ENCODE measurements around the gene FAM131A. TPM values are rescaled to one million over a fixed set of nuclear protein-coding genes. Genes with fewer than 3 reads are reported as not detected.

FAM131A gene
- total and polyA plus RNA-seq, 2 of the 4 experiments (the other 2 are of a cell fraction): 10.8 to 19.5 TPM

- WGBS, 2 experiments (ENCODE audit: extremely low coverage in 2 of 2, insufficient read length in 1 of 2): 67% methylated on average over 3 of the region's 3 CpGs; no CpG with 5 or more reads in 1 of the 2 experiments
- no peak overlapping the region for H2BK120ac ChIP-seq (ENCODE audit: low read depth, low read length)
- no peak overlapping the region for H3K23ac ChIP-seq (ENCODE audit: low read depth, low read length)
- no peak overlapping the region for H4K8ac ChIP-seq (ENCODE audit: low read depth in 2 of 2, low read length in 2 of 2)
- H3K9me1 ChIP-seq (ENCODE audit: insufficient read depth, low read length): peaks cover 31% of the 10 kb centered on the region
- H2BK5ac ChIP-seq (ENCODE audit: low read depth, low read length, poor library complexity, severe bottlenecking): no peak overlapping the region
- no peak overlapping the region for H2AFZ ChIP-seq (replicated peaks; ENCODE audit: low read length, poor library complexity)
- H3K36me3 ChIP-seq (ENCODE audit: control insufficient read depth, insufficient read depth, low read length): peaks cover 85% of the 10 kb centered on the region
- H2BK15ac ChIP-seq (ENCODE audit: low read depth, low read length): no peak overlapping the region
- intact Hi-C loops (cut with micrococcal nuclease): no loop called here
- peak overlapping the region; percentile 52 for H2AK9ac ChIP-seq (replicated peaks; ENCODE audit: low read depth, low read length, poor library complexity)
- no peak overlapping the region for H3K27ac ChIP-seq (ENCODE audit: insufficient read depth, low read length)
- H3K4me3 ChIP-seq (ENCODE audit: insufficient read depth, low read depth, low read length): no peak overlapping the region
- no peaks in the 10 kb centered on the region for H3K27me3 ChIP-seq (ENCODE audit: control insufficient read depth, insufficient read depth, low read length)
- TF ChIP-seq RFX5 (IDR thresholded peaks at IDR 0.05; ENCODE audit: low read depth, low read length): no peak
- TF ChIP-seq NFE2L2 (IDR thresholded peaks at IDR 0.05; ENCODE audit: low read depth, low read length): no peak
- no peak for TF ChIP-seq POLR2A (IDR thresholded peaks at IDR 0.05; ENCODE audit: low read depth, low read length)
- no peak overlapping the region for H3K4me2 ChIP-seq (ENCODE audit: low read depth, low read length)
- DNase-seq (no peak), ATAC-seq (ENCODE audit: low read depth) (no peak)
- peaks cover 29 to 77% of the 10 kb centered on the region in 2 experiments for H3K79me1 ChIP-seq (ENCODE audit: low read depth in 1 of 2, low read length in 2 of 2)
- H3K9me3 ChIP-seq (ENCODE audit: control insufficient read depth, insufficient read depth, low read length): no peaks in the 10 kb centered on the region
- H4K91ac ChIP-seq (ENCODE audit: insufficient read depth, low read depth, low read length): no peak overlapping the region
- peaks cover 13% of the 10 kb centered on the region for H3K4me1 ChIP-seq (ENCODE audit: control insufficient read depth, insufficient read depth, low read length)
- peaks cover 65% of the 10 kb centered on the region for H4K20me1 ChIP-seq (ENCODE audit: insufficient read depth, low read length)
- no TSS peak for BruUV-seq (replicated peaks)
- in situ Hi-C loops (cut with MboI; ENCODE audit: low sequenced_read_pairs): no loop called here
- POLR2A ChIA-PET (ENCODE audit: unreplicated experiment): interaction anchor here (0.7 kb wide), 1 partner anchor 9 kb away, joined by 3 read pairs; no protein-coding TSS in a partner anchor
- no peak overlapping the region for H2AK5ac ChIP-seq (ENCODE audit: low read depth, low read length)
- H4K5ac ChIP-seq (ENCODE audit: low read depth, low read length): no peak overlapping the region
- H3K56ac ChIP-seq (ENCODE audit: extremely low read depth, insufficient read depth, low read length): no peak overlapping the region
- H2BK20ac ChIP-seq (ENCODE audit: low read depth, low read length): no peak overlapping the region
- H3K18ac ChIP-seq (ENCODE audit: low read depth, low read length): no peak overlapping the region
- H3K4ac ChIP-seq (ENCODE audit: low read depth, low read length): no peak overlapping the region
- H3K14ac ChIP-seq (replicated peaks; ENCODE audit: low read depth, low read length): no peak overlapping the region
- CTCF ChIA-PET: no interaction called here
- dilution Hi-C loops (cut with HindIII; ENCODE audit: low sequenced_read_pairs, unreplicated experiment): no loop called here
- H3K9ac ChIP-seq (ENCODE audit: low read depth, low read length): no peak overlapping the region
Observed at GRCh38 chr3:184328516-184328915, 8.9 kb upstream of the FAM131A start.

Measured in IMR-90 (cell line).